Endodermal cell (in vitro differentiated cells): Measurements from ENCODE around the gene KANSL1L. TPM values are rescaled to one million over a fixed set of nuclear protein-coding genes. Genes with fewer than 3 reads are reported as not detected.

Source experiments
- DNase-seq: peaks from one replicate; pipeline ENCODE4 v3.0.0-alpha.2; 2017
- H3K27ac ChIP-seq: 2 replicates; pipeline ENCODE4 v1.5.1; 2013; ENCODE audit warnings: mild to moderate bottlenecking, low read depth, low read length, moderate library complexity
- H3K27me3 ChIP-seq: 2 replicates; pipeline ENCODE4 v1.6.1; 2013; ENCODE audit warnings: mild to moderate bottlenecking, low read length, moderate library complexity; ENCODE audit not compliant: insufficient read depth, control insufficient read depth, poor library complexity, severe bottlenecking
- H3K36me3 ChIP-seq: 2 replicates; pipeline ENCODE4 v1.7.0; 2013; ENCODE audit warnings: mild to moderate bottlenecking, low read length, moderate library complexity; ENCODE audit not compliant: control insufficient read depth, insufficient read depth
- H3K4me1 ChIP-seq: one replicate; pipeline ENCODE4 v1.7.0; 2013; ENCODE audit warnings: low read length; ENCODE audit not compliant: control insufficient read depth, insufficient read depth
- H3K4me3 ChIP-seq: 2 replicates; pipeline ENCODE4 v1.5.1; 2013; ENCODE audit warnings: mild to moderate bottlenecking, low read length, moderate library complexity
- H3K9ac ChIP-seq: 2 replicates; pipeline ENCODE4 v1.6.1; 2013; ENCODE audit warnings: mild to moderate bottlenecking, low read length, moderate library complexity; ENCODE audit not compliant: poor library complexity, severe bottlenecking; ENCODE audit errors: extremely low read depth
- H3K9me3 ChIP-seq: 2 replicates; pipeline ENCODE4 v1.6.1; 2013; ENCODE audit warnings: mild to moderate bottlenecking, low read length, moderate library complexity; ENCODE audit not compliant: control insufficient read depth
- H3K27ac Mint-ChIP-seq: 2 replicates; pipeline ENCODE4 v1.8.0; 2020; ENCODE audit warnings: mixed read lengths
- H3K27me3 Mint-ChIP-seq: 2 replicates; pipeline ENCODE4 v1.8.0; 2021; ENCODE audit warnings: mild to moderate bottlenecking, mixed read lengths; ENCODE audit not compliant: insufficient read depth
- H3K36me3 Mint-ChIP-seq: 2 replicates; pipeline ENCODE4 v1.8.0; 2020; ENCODE audit warnings: low read depth, mixed read lengths
- H3K4me1 Mint-ChIP-seq: 2 replicates; pipeline ENCODE4 v1.8.0; 2020; ENCODE audit warnings: mixed read lengths
- H3K4me3 Mint-ChIP-seq: 2 replicates; pipeline ENCODE4 v1.8.0; 2020; ENCODE audit warnings: mild to moderate bottlenecking, moderate library complexity, mixed read lengths
- H3K9me3 Mint-ChIP-seq: 2 replicates; pipeline ENCODE4 v1.8.0; 2020; ENCODE audit warnings: mild to moderate bottlenecking, mixed read lengths
- CTCF ChIP-seq: fragments of 200-600 bp; sonication (generic); conservative IDR thresholded peaks from 2 replicates; pipeline ENCODE4 v1.5.0; 2021; ENCODE audit warnings: antibody characterized with exemption, mild to moderate bottlenecking
- WGBS, 2 experiments: methylation state at CpG; one replicate each; pipeline versions ENCODE4 v1.1.5 to v1.1.7; 2013; ENCODE audit warnings: missing lambda C conversion rate in 2 of 2, mixed read lengths in 1 of 2; ENCODE audit not compliant: insufficient coverage in 1 of 2, insufficient read length in 1 of 2; 5-methylcytosine and 5-hydroxymethylcytosine counted together
- total RNA-seq, 2 donors: library from RNA; stranded (reverse); fragmentation: NEBNext Ultra II Directional in 1 of 2; extraction: Animal tissue kit (Norgen Biotek cat#: 25700) in 1 of 2; gene quantifications; 2 replicates in 1 of 2; 3 replicates in 1 of 2; pipeline ENCODE4 v1.2.1, GENCODE V29; 2021

Gene KANSL1L
- total RNA-seq, 2 donors from 2014 or later: 26.6 to 31.3 TPM

- peaks cover 6% of the 10 kb centered on the region for H3K36me3 Mint-ChIP-seq
- H3K27me3 ChIP-seq: no peaks in the 10 kb centered on the region
- H3K27ac Mint-ChIP-seq: no peak overlapping the region
- H3K4me1 ChIP-seq: peaks cover 10% of the 10 kb centered on the region
- no peaks in the 10 kb centered on the region for H3K9me3 ChIP-seq
- WGBS, 2 experiments: 42% methylated on average over 2 of the region's 2 CpGs; no CpG with 5 or more reads in 1 of the 2 experiments
- H3K4me3 ChIP-seq: peak overlapping the region; percentile 95
- H3K9ac ChIP-seq: peak overlapping the region; percentile 74
- H3K27me3 Mint-ChIP-seq: peaks cover 2% of the 10 kb centered on the region
- no peaks in the 10 kb centered on the region for H3K9me3 Mint-ChIP-seq
- TF ChIP-seq CTCF: no peak
- peaks cover 19% of the 10 kb centered on the region for H3K4me1 Mint-ChIP-seq
- peaks cover 16% of the 10 kb centered on the region for H3K36me3 ChIP-seq
- H3K27ac ChIP-seq: no peak overlapping the region
- H3K4me3 Mint-ChIP-seq: peak overlapping the region; percentile 97
- no peak for DNase-seq
Measured at GRCh38 chr2:210003359-210003758, 167.8 kb downstream of the KANSL1L start.

- Histone ChIP-seq H3K4me1 (peaks cover 10% of the 10 kb centered on the region), H3K9me3 (no peaks in the 10 kb centered on the region), H3K4me3 (peak within 1 kb of the TSS; percentile 95), H3K9ac (peak within 1 kb of the TSS; percentile 74), H3K36me3 (peaks cover 10% of the 10 kb centered on the region), H3K27me3 (no peaks in the 10 kb centered on the region), H3K27ac (no peak within 1 kb of the TSS)
- Mint-ChIP-seq H3K27me3 (peaks cover 3% of the 10 kb centered on the region), H3K9me3 (no peaks in the 10 kb centered on the region), H3K27ac (peak within 1 kb of the TSS; percentile 94), H3K36me3 (no peaks in the 10 kb centered on the region), H3K4me1 (peaks cover 19% of the 10 kb centered on the region), H3K4me3 (peak within 1 kb of the TSS; percentile 97)
- 1 to 4% methylated on average over 23 to 58 of the region's 58 CpGs for WGBS, 2 experiments
- TF ChIP-seq CTCF: no peak
- peak; percentile 99 for DNase-seq
Measured at GRCh38 chr2:210002158-210003157, 168.8 kb downstream of the KANSL1L start, which contains the start of gene RPE. Gene RPE, plus strand, starts transcription at chr2:210002638. Its CDS starts 24 bp downstream, at chr2:210002662.

GRCh38 chr2:210000464-210001324 is 170.5 kb downstream of the KANSL1L start:
- H3K27me3 Mint-ChIP-seq: peaks cover 3% of the 10 kb centered on the region
- peaks cover 9% of the 10 kb centered on the region for H3K4me1 ChIP-seq
- H3K4me3 Mint-ChIP-seq: no peak overlapping the region
- H3K9me3 Mint-ChIP-seq: no peaks in the 10 kb centered on the region
- H3K27ac Mint-ChIP-seq: no peak overlapping the region
- TF ChIP-seq CTCF: no peak
- H3K4me3 ChIP-seq: no peak overlapping the region
- WGBS, 2 experiments: 95 to 99% methylated on average over 11 to 32 of the region's 32 CpGs
- no peak overlapping the region for H3K9ac ChIP-seq
- H3K27me3 ChIP-seq: no peaks in the 10 kb centered on the region
- peaks cover 14% of the 10 kb centered on the region for H3K4me1 Mint-ChIP-seq
- no peaks in the 10 kb centered on the region for H3K36me3 ChIP-seq
- no peaks in the 10 kb centered on the region for H3K36me3 Mint-ChIP-seq
- DNase-seq: no peak
- H3K27ac ChIP-seq: no peak overlapping the region
- no peaks in the 10 kb centered on the region for H3K9me3 ChIP-seq
